Tibial artery (tissue), 4 donors: ENCODE measurements around the gene NF1.
"Not testable (repeated sequence)": the region's sequence is repeated elsewhere in the genome, so short reads cannot be mapped to it uniquely, and the experiment has no call there.

Experiments used
- DNase-seq, 2 donors: peaks; one replicate each; pipeline ENCODE4 v3.0.0-alpha.2; 2019
- H3K27ac ChIP-seq, 2 donors: fragments of 200-600 bp; sonication (generic) in 1 of 2; 1 replicate in 1 of 2; 2 replicates in 1 of 2; pipeline ENCODE4 v1.5.1; 2018 to 2019; ENCODE audit warnings: mild to moderate bottlenecking in 1 of 2
- H3K27me3 ChIP-seq, 2 donors: fragments of 200-600 bp; sonication (generic) in 1 of 2; one replicate each; pipeline versions ENCODE4 v1.5.1 to v1.6.0; 2016 to 2019
- H3K36me3 ChIP-seq, 3 donors: fragments of 200-600 bp; sonication (generic) in 2 of 3; one replicate each; pipeline ENCODE4 v1.5.1; 2016 to 2019; ENCODE audit warnings: mild to moderate bottlenecking in 2 of 3
- H3K4me1 ChIP-seq, 4 donors: fragments of 200-600 bp; sonication (generic) in 2 of 4; 1 replicate in 3 of 4; 2 replicates in 1 of 4; pipeline ENCODE4 v1.5.1; 2016 to 2019
- H3K4me3 ChIP-seq, 2 donors: fragments of 200-600 bp; sonication (generic) in 1 of 2; 1 replicate in 1 of 2; 2 replicates in 1 of 2; pipeline ENCODE4 v1.5.1; 2018 to 2019; ENCODE audit warnings: mild to moderate bottlenecking in 2 of 2
- H3K9me3 ChIP-seq, 3 donors: fragments of 200-600 bp; sonication (generic) in 1 of 3; one replicate each; pipeline ENCODE4 v1.5.1; 2016 to 2019
- CTCF ChIP-seq, 2 experiments: fragments of 200-600 bp in 1 of 2; fragments of 450-650 bp in 1 of 2; IDR thresholded peaks; one replicate each; pipeline ENCODE4 v1.5.1; 2017 to 2019; ENCODE audit warnings: antibody characterized with exemption in 2 of 2, mild to moderate bottlenecking in 1 of 2, moderate library complexity in 1 of 2
- intact Hi-C: fragments of 100-400 bp; cut with DNase I; formaldehyde crosslinking; loops from one replicate; pipeline ENCODE4 v1.15.0; 2023; ENCODE audit warnings: low total_unique reads

The NF1 gene

GRCh38 chr17:31156326-31156725 lies 61.5 kb downstream of the NF1 start:
- no peak for TF ChIP-seq CTCF (IDR thresholded peaks at IDR 0.05)
- Histone ChIP-seq H3K9me3 (no peaks in the 10 kb centered on the region), H3K27me3 (no peaks in the 10 kb centered on the region), H3K4me3 (no peak overlapping the region), H3K27ac (no peak overlapping the region), H3K36me3 (peaks cover 8 to 23% (median 11%) of the 10 kb centered on the region in 3 donors), H3K4me1 (no peaks in the 10 kb centered on the region)
- no peak for DNase-seq
- intact Hi-C loops: no loop called here

- H3K4me3 ChIP-seq, H3K4me1 ChIP-seq, H3K27ac ChIP-seq, H3K9me3 ChIP-seq, intact Hi-C loops, DNase-seq, H3K27me3 ChIP-seq: not testable (repeated sequence)
- H3K36me3 ChIP-seq: peaks cover 8 to 23% (median 11%) of the 10 kb centered on the region in 3 donors
Observed at GRCh38 chr17:31156864-31157263, 62.1 kb downstream of the NF1 start.

GRCh38 chr17:31158746-31159377 lies 64.1 kb downstream of the NF1 start:
- H3K27me3 ChIP-seq: no peaks in the 10 kb centered on the region
- no peak overlapping the region for H3K4me3 ChIP-seq
- no peak overlapping the region for H3K27ac ChIP-seq
- no peak for TF ChIP-seq CTCF (IDR thresholded peaks at IDR 0.05)
- intact Hi-C loops: no loop called here
- no peak for DNase-seq
- no peaks in the 10 kb centered on the region for H3K4me1 ChIP-seq
- no peaks in the 10 kb centered on the region for H3K9me3 ChIP-seq
- H3K36me3 ChIP-seq: peaks cover 11 to 30% (median 15%) of the 10 kb centered on the region in 3 donors

GRCh38 chr17:31163091-31163781 lies 68.5 kb downstream of the NF1 start:
- Histone ChIP-seq H3K27me3 (no peaks in the 10 kb centered on the region), H3K4me3 (no peak overlapping the region), H3K36me3 (peaks cover 7 to 53% (median 21%) of the 10 kb centered on the region in 3 donors), H3K4me1 (no peaks in the 10 kb centered on the region), H3K27ac (no peak overlapping the region), H3K9me3 (no peaks in the 10 kb centered on the region)
- intact Hi-C loops: no loop called here
- no peak for TF ChIP-seq CTCF (IDR thresholded peaks at IDR 0.05)
- DNase-seq: no peak

- Histone ChIP-seq H3K27me3 (no peaks in the 10 kb centered on the region), H3K9me3 (no peaks in the 10 kb centered on the region), H3K4me1 (no peaks in the 10 kb centered on the region), H3K36me3 (peaks cover 7 to 41% (median 15%) of the 10 kb centered on the region in 3 donors), H3K27ac (no peak overlapping the region), H3K4me3 (no peak overlapping the region)
- TF ChIP-seq CTCF (IDR thresholded peaks at IDR 0.05): no peak
- DNase-seq: no peak
- intact Hi-C loops: no loop called here
Observed at GRCh38 chr17:31167111-31167510, 72.3 kb downstream of the NF1 start.

- peaks cover 0 to 6% (median 5%) of the 10 kb centered on the region in 3 donors for H3K36me3 ChIP-seq
- no peak for DNase-seq
- H3K27me3 ChIP-seq: no peaks in the 10 kb centered on the region
- no peak overlapping the region for H3K4me3 ChIP-seq
- H3K9me3 ChIP-seq: no peaks in the 10 kb centered on the region
- H3K4me1 ChIP-seq: no peaks in the 10 kb centered on the region
- intact Hi-C loops: no loop called here
- no peak for TF ChIP-seq CTCF (IDR thresholded peaks at IDR 0.05)
- no peak overlapping the region for H3K27ac ChIP-seq
Observed at GRCh38 chr17:31171701-31172100, 76.9 kb downstream of the NF1 start.
